Measurements from ENCODE around the gene MED13L.

Gene MED13L

DNA sequence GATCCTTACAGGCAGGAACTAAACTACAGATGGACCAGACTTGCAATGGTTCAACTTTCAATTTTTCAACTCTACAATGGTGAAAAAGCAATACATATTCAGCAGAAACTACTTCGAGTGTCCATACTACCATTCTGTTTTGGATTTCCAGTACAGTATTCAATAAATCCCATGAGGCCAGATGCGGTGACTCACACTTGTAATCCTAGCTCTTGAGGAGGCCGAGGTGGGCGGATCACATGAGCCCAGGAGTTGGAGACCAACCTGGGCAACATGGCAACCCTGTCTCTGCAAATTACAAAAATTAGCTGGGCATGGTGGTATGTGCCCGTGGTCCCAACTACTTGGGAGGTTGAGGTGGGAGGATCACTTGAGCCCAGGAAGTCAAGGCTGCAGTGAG, 336.1 kb downstream of the MED13L start:
- no peak for DNase-seq

DNA sequence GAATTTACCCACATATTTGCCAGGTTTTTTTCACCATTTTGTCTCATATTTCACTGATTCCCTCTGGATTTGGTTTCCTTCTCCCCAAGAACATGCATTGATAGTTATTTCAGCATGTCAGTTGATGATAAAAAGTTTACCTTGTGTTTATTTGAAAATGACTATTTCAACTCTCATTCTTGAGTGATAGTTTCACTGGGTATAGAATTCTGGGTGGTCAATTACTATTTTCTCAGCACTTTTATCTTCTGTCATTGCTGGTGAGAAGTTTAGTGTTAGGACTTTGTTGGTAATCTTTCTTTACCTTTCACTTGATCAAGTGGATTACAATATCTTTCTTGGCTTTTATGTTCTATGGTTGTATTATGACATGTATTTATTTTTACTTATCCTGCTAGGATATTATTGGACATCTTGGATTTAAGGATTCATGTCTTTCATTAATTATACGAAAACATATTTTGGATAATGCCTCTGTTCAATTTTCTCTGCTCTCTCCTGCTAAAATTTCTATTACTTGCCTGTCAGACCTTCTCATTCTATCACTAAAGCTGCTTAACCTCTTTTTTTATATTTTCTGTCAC, 338.6 kb downstream of the MED13L start:
- no peak for DNase-seq

DNA sequence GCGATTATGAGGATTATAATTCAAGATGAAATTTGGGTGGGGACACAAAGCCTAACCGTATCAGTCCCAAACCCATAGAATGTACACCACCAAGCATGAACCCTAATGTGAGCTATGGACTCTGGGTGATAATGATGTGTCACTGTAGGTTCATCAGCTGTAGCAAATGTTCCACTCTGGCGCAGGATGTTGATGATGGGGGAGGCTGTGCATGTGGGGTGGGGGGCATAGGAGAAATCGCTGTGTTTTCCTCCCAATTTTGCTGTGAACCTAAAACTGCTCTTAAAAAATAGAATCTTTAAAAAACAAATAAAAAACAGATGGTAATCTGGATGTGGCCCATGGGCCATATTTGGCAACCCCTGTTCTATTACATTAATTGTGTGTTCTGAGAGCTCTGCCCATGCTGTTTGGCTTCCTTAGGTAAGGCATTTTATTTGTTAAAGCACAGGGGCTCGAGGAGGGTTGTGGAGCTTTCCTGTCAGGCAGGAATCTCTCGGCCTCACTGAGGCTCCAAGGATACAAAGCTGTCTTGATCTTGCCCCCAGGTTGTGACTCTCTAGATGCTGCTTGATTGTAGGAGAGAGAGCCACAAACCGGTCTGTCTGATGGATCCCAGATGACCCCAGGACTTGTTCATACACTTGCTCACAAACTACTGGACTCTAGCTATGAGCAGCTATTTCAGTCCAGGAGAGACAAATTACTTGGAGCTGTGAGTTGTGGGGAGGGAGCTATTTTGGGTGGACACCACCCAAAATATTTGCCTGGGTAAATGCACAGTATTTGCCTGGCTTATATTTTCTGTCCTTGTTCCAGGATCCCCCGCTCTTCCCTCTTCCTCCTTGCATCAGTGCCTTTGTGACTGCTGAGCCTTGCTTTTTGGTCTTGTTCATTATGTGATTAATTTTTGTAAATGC, 340.2 kb downstream of the MED13L start:
- DNase-seq, result no peak

DNA sequence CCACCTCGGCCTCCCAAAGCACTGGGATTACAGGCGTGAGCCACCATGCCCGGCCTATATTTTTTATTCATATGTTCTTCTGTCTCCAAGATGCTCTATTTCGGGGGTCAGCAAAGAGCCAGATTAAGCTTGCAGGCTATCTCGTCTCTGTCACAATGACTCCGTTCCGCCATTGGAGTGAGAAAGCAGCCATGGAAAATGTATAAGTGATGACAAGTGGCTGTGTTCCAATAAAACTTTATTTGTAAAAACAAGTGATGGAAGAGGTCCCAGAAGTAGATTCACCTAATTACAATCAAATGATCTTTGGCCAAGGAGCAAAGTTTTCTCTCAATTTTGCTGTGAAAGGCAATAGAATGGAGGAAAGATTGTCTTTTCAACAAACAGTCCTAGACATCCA, 342.6 kb downstream of the MED13L start:
- DNase-seq, result no peak

DNA sequence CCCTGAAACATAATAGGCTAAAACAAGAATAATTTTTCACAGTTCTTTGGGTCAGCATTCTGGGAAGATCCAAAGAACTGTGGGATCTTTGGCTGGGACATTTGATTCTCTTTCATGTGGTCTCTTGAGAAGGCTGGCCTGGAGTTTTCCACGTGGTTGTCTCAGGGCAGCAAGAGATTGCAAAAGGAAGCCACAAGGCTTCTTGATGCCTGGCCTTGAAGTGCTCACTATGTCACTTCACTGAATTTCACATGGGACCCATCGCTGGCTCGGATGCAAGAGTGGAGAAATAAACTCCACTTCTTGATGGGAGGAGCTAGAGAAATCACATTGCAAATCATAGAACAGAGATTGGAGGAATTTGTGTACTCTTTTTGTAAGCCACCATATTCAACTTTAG, 343.4 kb downstream of the MED13L start:
- no peak for DNase-seq

DNA sequence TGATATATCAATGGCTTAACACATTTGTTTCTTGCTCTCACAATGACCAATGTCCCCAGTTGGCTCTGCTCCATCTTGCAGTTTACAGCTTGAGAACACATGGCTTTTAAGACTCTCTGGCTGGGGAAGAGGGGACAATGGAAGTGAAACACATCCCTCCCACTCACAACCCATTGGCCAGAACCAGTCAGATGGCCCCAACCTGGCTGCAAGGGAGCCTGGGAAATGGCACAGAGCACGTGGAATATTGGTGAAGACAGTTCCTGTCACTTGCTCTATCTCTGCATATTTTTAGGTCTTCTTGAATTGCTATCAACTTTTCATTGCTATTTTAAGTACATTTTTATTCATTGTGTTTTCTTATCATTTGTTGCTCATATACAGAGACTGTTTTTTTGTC, 345.4 kb downstream of the MED13L start:
- no peak for DNase-seq

DNA sequence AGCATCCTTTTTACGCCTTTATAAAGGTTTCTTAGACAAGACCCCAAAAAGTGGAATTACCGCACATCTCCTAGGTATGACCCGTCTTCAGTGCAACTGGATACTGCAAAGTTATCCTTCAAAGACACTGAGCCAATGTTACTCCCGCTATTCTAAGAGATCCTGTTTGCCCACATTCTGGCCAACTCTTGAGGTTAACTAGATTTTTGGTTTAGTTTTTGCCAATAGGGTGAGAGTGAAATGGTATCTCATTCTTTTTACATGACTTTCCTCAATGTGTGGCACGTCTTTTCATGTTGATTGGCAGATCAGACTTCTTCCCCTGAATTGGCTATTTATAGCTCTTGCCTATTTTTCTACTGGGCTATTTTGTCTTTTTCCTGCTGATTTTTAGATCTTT, 347.2 kb downstream of the MED13L start:
- no peak for DNase-seq

DNA sequence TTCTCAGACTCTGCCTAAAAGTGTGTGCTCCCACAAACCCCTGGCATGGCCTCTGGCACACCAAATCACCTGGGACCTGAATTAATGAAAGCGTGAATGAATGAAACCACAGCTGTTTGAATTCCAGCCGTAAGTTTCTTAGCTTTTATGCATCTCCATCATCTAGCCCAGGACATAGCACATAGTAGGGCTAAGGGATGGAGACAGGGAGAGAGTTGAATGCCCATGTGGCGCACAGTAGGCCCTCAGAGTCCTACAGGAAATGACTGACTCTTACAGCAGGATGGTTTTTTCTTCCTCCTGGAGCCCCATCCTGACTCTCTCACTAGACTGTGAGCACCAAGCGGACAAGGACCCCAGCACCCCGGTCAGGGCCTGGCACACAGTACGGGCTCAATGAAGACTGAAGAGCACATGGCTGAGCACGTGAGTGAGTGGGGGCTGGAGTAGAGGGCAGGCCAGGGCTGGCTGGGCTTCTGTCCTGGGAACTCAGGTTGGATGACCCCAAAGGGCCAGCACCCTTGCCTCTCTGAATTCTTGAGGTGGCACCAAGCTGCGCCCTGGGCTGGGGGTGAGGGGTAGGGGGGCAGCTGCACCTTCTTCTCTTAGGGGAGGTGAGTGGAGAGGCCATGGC, 351.3 kb downstream of the MED13L start:
- no peak for DNase-seq

DNA sequence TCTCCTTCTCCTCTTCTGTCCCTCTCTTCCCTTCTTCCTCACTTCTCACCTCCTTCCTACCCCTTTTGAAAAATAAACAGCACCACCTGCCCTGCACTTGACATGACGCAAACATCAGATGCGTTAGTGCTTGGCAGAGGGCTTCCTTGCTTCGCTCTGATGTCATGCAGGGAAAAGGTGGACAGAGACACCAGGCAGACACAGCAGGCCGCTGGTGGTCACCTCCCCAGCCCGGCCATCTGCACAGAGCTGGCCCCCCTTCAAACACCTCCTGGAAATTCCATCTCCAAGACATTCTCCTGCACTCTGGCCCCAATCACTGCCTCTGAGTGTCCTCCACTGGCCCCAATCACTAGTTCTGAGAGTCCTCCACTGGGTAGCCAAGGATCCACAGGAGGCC, 353.6 kb downstream of the MED13L start:
- DNase-seq, result no peak

DNA sequence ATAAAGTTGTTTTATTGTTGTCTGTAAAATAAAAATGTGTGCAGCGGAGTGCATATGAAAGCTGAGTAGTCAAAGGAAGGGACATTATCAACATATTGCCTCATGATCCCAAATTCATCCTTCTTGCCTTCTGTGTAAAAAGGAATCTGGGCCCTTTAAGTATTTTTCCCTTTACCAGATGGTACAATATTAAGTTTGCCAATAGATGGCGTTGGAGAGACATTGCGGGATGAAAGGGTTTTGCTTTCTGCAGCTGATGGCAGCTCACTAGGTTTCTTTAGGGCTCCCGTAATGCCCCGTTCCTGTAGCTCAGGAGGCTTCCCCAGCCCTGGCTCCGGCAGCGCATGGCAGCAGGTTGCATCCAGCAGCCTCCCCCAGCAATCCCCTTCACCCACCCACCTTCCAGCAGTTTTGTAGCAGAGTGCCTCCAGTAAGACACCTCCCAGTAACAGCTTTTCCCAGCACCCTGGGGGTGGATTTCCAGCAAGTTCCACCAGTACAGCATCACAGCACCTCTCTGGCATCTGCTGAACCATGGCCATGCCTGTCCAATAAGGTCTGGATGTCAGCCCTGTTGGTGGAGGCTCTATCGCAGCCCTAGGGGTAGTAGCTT, 354.4 kb downstream of the MED13L start:
- no peak for DNase-seq

DNA sequence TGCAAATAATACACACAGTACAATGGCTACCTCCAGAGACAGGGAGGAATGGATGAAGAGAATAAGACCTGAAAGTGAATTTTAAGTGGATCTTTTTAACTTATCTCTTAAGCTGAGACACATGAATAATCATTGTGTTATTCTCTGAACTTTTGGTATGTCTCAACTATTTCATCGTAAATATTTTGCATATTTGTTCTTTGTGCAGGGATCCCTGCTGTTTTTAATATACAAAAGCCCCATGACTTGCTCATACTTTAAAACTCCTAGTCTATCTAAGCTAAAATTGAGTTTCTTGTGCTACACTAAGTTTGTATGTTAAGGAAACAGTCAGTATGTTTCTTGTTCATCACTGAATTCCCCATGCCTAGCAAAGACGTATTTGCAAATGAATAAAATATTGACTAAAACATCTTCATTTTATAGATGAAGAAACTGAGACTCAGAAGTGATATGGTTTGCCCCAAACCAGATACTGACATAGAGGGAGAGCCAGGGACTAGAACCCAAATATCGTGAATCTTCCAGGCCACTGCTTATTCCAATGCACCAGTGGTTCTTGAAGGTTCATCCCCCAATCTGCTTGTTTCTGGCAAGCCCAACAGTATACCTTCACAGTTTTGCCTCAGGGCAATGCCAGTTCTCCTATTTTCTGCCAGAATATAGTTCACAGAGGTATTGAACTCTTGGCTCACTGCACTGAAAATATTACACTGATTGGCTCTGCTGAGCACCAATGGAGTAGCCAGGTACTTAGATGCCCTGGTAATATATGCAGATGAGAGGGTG, 356.9 kb downstream of the MED13L start:
- DNase-seq, result no peak

DNA sequence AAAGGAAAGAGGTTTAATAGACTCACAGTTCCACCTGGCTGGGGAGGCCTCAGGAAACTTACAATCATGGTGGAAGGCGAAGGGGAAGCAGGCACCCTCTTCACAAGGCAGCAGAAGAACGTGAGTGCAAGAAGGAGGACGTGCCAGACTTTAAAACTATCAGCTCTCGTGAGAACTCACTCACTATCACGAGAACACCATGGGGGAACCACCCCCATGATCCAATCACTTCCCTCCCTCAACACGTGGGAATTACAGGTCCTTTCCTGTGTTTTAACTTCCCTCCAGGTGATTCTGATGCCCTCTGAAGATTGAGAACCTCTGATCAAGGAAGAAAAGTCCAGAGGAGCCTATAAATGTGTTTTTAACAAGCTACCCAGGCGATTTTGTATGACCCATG, 358.7 kb downstream of the MED13L start:
- DNase-seq, result no peak

DNA sequence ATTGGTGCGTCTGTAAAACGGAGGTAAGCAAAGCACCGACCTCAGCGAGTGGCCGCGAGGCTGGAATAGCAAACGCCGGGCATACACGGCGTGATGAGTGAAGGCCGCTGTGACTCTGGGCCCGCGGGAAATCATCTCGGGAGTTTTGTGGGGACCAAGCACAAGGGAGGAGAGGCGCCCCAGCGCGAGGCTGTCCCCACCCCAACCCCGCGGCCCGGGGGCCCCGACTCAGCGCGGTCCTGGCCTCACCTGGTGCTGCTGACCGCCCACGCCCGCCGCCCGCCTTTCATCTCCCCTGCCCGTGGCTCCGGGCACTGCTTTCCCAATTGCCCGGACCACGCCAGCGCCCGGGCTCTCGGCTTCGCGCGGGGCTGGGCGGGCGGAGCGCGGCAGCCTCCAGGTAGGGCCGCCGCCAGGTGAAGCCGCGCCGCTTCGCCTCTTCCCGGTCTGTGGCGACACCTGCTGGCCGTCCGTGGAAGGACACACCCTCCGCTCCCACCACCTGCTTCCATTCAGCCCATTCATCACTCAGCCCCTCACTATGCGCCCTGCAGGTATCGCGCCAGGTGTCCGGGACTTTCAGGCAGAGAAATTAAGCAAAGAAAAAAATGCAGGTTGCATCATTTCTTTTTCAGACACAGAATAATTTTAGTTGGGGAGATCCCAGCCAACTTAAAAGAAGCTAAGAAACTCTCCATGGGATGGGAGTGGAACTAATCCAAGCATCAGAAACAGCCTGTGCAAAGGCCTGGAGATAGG, 360.4 kb downstream of the MED13L start:
- DNase-seq, result peak; percentile 63

DNA sequence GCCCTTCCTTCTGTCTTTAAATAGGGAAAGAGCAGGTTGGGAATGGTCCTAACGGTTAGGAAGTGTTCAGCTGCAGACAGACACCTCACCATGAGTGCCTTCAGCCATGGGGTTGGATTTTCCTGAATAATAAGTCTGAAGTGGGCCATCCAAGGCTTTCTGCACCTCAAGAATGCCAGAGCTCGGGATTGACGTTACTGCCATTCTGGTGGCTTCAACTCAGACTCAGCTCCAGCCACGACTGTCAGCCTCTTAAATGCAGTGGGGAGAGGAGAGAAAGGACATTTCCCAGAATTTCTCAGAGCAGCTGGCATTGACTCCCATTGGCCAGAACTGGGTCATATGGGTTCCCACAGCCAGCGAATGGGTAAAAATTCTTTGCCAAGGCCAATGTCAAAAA, 363.4 kb downstream of the MED13L start:
- DNase-seq, result no peak

DNA sequence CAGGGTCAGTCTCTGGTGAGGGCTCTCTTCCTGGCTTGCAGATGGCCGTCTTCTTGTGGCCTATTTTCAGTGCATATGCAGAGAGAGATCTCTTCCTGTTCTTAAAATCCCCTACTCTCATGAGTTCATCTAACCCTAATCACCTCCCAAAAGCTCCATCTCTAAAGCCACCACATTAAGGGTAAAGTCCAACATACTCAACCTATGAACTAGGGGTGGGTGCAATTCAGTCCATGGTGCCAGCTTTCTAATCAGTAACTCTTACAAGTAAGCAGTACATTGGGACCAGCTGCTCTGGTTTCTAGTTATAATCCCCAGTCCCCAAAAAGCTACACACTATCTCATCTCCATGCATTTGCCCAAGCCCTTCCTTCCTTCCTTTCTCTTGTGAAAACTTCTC, 365.1 kb downstream of the MED13L start:
- no peak for DNase-seq

DNA sequence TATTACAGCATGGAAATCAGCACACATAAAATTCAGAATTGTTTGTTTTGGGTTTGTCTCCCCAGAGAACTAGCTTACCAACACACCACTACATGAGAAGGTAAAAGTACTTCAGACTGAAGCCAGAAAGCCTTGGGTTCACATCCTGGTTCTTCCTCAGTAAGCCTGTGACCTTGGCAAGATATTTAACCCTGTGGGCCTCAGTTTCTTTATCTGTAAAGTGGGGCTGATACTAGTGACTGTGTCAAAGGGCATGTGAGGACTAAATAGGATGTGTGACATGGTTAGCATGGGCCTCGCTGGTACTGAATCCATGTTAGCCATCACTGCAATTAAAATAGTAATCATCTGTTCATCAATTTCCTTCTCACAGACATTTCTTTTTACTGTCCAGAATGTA, 366.1 kb downstream of the MED13L start:
- DNase-seq, result no peak

DNA sequence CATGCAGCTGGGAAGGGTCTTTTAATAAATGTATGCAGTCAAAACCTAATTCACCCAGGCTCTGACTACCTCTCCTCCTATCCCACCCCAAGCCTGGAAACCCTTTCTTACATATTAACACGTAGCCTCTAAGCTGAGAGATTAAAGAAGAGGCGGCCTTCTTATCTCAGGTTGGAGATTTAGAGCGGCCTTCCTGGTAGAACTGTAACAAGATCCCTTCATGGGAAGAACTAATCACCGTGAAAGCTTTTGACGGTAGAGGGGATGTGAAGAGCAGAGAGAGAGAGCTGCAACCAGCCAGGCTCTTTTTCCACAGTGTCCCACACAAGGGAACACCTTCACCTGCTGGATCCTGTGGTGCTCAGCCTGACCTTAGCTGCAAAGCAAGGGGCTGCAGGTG, 367.4 kb downstream of the MED13L start:
- no peak for DNase-seq

All from right kidney (tissue), 1 donor.